T-helper 9 cell (primary cell): ENCODE data around the gene PSAPL1.
"Not testable (repeated sequence)": the region's sequence is repeated elsewhere in the genome, so short reads cannot be mapped to it uniquely, and the experiment has no call there.

Experiments
- DNase-seq: peaks from one replicate; pipeline ENCODE4 v3.0.0-alpha.2; 2020

PSAPL1 gene

GRCh38 chr4:7458477-7458876, 23.7 kb upstream of the PSAPL1 start:
- no peak for DNase-seq

- no peak for DNase-seq
Observed at GRCh38 chr4:7458066-7458425, 23.3 kb upstream of the PSAPL1 start.

GRCh38 chr4:7457201-7458065, 22.7 kb upstream of the PSAPL1 start:
- DNase-seq = no peak

GRCh38 chr4:7452802-7453201, 18.1 kb upstream of the PSAPL1 start:
- DNase-seq = not testable (repeated sequence)

GRCh38 chr4:7451800-7452199, 17.1 kb upstream of the PSAPL1 start:
- no peak for DNase-seq

- no peak for DNase-seq
Observed at GRCh38 chr4:7451434-7451789, 16.7 kb upstream of the PSAPL1 start.

GRCh38 chr4:7450775-7451433, 16.2 kb upstream of the PSAPL1 start:
- no peak for DNase-seq

- DNase-seq = no peak
Observed at GRCh38 chr4:7448036-7448435, 13.3 kb upstream of the PSAPL1 start.

- no peak for DNase-seq
Observed at GRCh38 chr4:7447236-7447635, 12.5 kb upstream of the PSAPL1 start.

GRCh38 chr4:7444731-7445130, 10.0 kb upstream of the PSAPL1 start:
- DNase-seq = no peak

GRCh38 chr4:7444314-7444713, 9.6 kb upstream of the PSAPL1 start:
- no peak for DNase-seq

GRCh38 chr4:7442574-7443162, 7.9 kb upstream of the PSAPL1 start:
- no peak for DNase-seq

GRCh38 chr4:7441201-7441600, 6.5 kb upstream of the PSAPL1 start:
- no peak for DNase-seq

GRCh38 chr4:7439699-7440098, 5.0 kb upstream of the PSAPL1 start:
- DNase-seq = no peak

- DNase-seq = no peak
Observed at GRCh38 chr4:7436256-7436655, 1.5 kb upstream of the PSAPL1 start.

- no peak for DNase-seq
Observed at GRCh38 chr4:7435471-7436061, 836 bp upstream of the PSAPL1 start.

GRCh38 chr4:7434141-7434765, 477 bp downstream of the PSAPL1 start:
- DNase-seq = no peak

- DNase-seq = no peak
Observed at GRCh38 chr4:7433376-7434140, 1.2 kb downstream of the PSAPL1 start.

- no peak for DNase-seq
Observed at GRCh38 chr4:7432531-7433375, 2.0 kb downstream of the PSAPL1 start.

GRCh38 chr4:7431696-7432530, 2.8 kb downstream of the PSAPL1 start:
- no peak for DNase-seq
